Parathyroid adenoma (tissue), 2 donors: ENCODE results near the gene JPH3.

Experiments used
- H2AFZ ChIP-seq: fragments of 300-600 bp; sonication (generic); one replicate; pipeline ENCODE4 v1.7.0; 2017; ENCODE audit warnings: antibody characterized with exemption, mild to moderate bottlenecking
- H3K27ac ChIP-seq: fragments of 300-600 bp; sonication (generic); one replicate; pipeline ENCODE4 v1.7.0; 2017
- H3K27me3 ChIP-seq: fragments of 300-600 bp; sonication (generic); one replicate; pipeline ENCODE4 v1.7.0; 2017; ENCODE audit warnings: low read length; ENCODE audit not compliant: control insufficient read depth, insufficient read depth
- H3K36me3 ChIP-seq: fragments of 300-600 bp; sonication (generic); one replicate; pipeline ENCODE4 v1.7.0; 2017; ENCODE audit warnings: low read length; ENCODE audit not compliant: control insufficient read depth, insufficient read depth
- H3K4me1 ChIP-seq: fragments of 300-600 bp; sonication (generic); one replicate; pipeline ENCODE4 v1.7.0; 2017; ENCODE audit warnings: control low read depth
- H3K4me2 ChIP-seq: fragments of 300-600 bp; sonication (generic); one replicate; pipeline ENCODE4 v1.7.0; 2017; ENCODE audit warnings: low read length
- H3K4me3 ChIP-seq: fragments of 300-600 bp; sonication (generic); one replicate; pipeline ENCODE4 v1.7.0; 2017; ENCODE audit warnings: low read depth, low read length
- H3K79me2 ChIP-seq: fragments of 300-600 bp; sonication (generic); one replicate; pipeline ENCODE4 v1.7.0; 2017; ENCODE audit warnings: control low read depth
- H3K9ac ChIP-seq: fragments of 300-600 bp; sonication (generic); one replicate; pipeline ENCODE4 v1.7.0; 2017; ENCODE audit warnings: mild to moderate bottlenecking
- H3K9me3 ChIP-seq: fragments of 300-600 bp; sonication (generic); one replicate; pipeline ENCODE4 v1.7.0; 2017; ENCODE audit warnings: low read length; ENCODE audit not compliant: control insufficient read depth
- CTCF ChIP-seq: fragments of 300-600 bp; sonication (generic); IDR thresholded peaks from one replicate; pipeline ENCODE4 v1.7.0; 2017; ENCODE audit warnings: antibody characterized with exemption, mild to moderate bottlenecking
- donor health status: primary hyperparathyroidism.

JPH3 gene

GRCh38 chr16:87662254-87663204, 60.2 kb downstream of the JPH3 start:
- no peak overlapping the region for H3K4me2 ChIP-seq
- no peak overlapping the region for H3K4me3 ChIP-seq
- H3K9me3 ChIP-seq, result no peaks in the 10 kb centered on the region
- H3K36me3 ChIP-seq, result no peaks in the 10 kb centered on the region
- no peak overlapping the region for H3K27ac ChIP-seq
- H3K4me1 ChIP-seq, result no peaks in the 10 kb centered on the region
- H3K79me2 ChIP-seq, result no peaks in the 10 kb centered on the region
- TF ChIP-seq CTCF, result no peak
- H3K27me3 ChIP-seq, result no peaks in the 10 kb centered on the region
- no peak overlapping the region for H3K9ac ChIP-seq
- H2AFZ ChIP-seq, result no peak overlapping the region

GRCh38 chr16:87664792-87665191, 62.5 kb downstream of the JPH3 start:
- no peak overlapping the region for H3K27ac ChIP-seq
- no peaks in the 10 kb centered on the region for H3K79me2 ChIP-seq
- no peaks in the 10 kb centered on the region for H3K27me3 ChIP-seq
- no peaks in the 10 kb centered on the region for H3K4me1 ChIP-seq
- H3K4me2 ChIP-seq, result no peak overlapping the region
- H3K36me3 ChIP-seq, result no peaks in the 10 kb centered on the region
- H3K4me3 ChIP-seq, result no peak overlapping the region
- no peaks in the 10 kb centered on the region for H3K9me3 ChIP-seq
- TF ChIP-seq CTCF, result no peak
- no peak overlapping the region for H3K9ac ChIP-seq
- no peak overlapping the region for H2AFZ ChIP-seq

GRCh38 chr16:87665193-87665592, 62.9 kb downstream of the JPH3 start:
- H3K27me3 ChIP-seq, result no peaks in the 10 kb centered on the region
- no peaks in the 10 kb centered on the region for H3K4me1 ChIP-seq
- no peak overlapping the region for H2AFZ ChIP-seq
- no peaks in the 10 kb centered on the region for H3K9me3 ChIP-seq
- H3K4me2 ChIP-seq, result no peak overlapping the region
- no peak overlapping the region for H3K27ac ChIP-seq
- H3K4me3 ChIP-seq, result no peak overlapping the region
- TF ChIP-seq CTCF, result no peak
- H3K79me2 ChIP-seq, result no peaks in the 10 kb centered on the region
- H3K9ac ChIP-seq, result no peak overlapping the region
- no peaks in the 10 kb centered on the region for H3K36me3 ChIP-seq

- Histone ChIP-seq H3K27me3 (no peaks in the 10 kb centered on the region), H3K79me2 (no peaks in the 10 kb centered on the region), H3K4me1 (no peaks in the 10 kb centered on the region), H3K27ac (no peak overlapping the region), H3K9me3 (no peaks in the 10 kb centered on the region), H3K4me2 (no peak overlapping the region), H3K4me3 (no peak overlapping the region), H3K9ac (no peak overlapping the region), H3K36me3 (no peaks in the 10 kb centered on the region), H2AFZ (no peak overlapping the region)
- TF ChIP-seq CTCF, result no peak
Observed at GRCh38 chr16:87666919-87667318, 64.6 kb downstream of the JPH3 start.

- Histone ChIP-seq H3K36me3 (no peaks in the 10 kb centered on the region), H3K27me3 (no peaks in the 10 kb centered on the region), H3K4me2 (no peak overlapping the region), H3K79me2 (no peaks in the 10 kb centered on the region), H3K4me3 (no peak overlapping the region), H3K9ac (no peak overlapping the region), H3K27ac (no peak overlapping the region), H2AFZ (no peak overlapping the region), H3K9me3 (no peaks in the 10 kb centered on the region), H3K4me1 (no peaks in the 10 kb centered on the region)
- no peak for TF ChIP-seq CTCF
Observed at GRCh38 chr16:87667443-87667842, 65.1 kb downstream of the JPH3 start.
